GM12878 (cell line): ENCODE results near the gene HAVCR1. TPM values are rescaled to one million over a fixed set of nuclear protein-coding genes. Genes with fewer than 3 reads are reported as not detected.

Experiments used
- ATAC-seq: fragments of 200-7000 bp; cut with Tn5 transposase; 3 replicates; pipeline ENCODE4 v1.9.1; 2020; ENCODE audit warnings: mild to moderate bottlenecking, moderate library complexity
- BruUV-seq: library from RNA; stranded (reverse); fragments of 400-500 nt; replicated peaks from 2 replicates; lab custom pipeline; 2021; lab: Mats Ljungman, UMichigan
- CTCF ChIA-PET: fragments of 300-600 bp; sonication (Branson Sonifier 250); formaldehyde crosslinking; extraction: SDS; loops from one replicate; lab custom pipeline; 2021; ENCODE audit warnings: inconsistent platforms; lab: Yijun Ruan, JAX
- POLR2A ChIA-PET: fragments of 350-600 bp; formaldehyde crosslinking; extraction: SDS; loops from one replicate; lab custom pipeline; 2021; ENCODE audit warnings: inconsistent platforms; lab: Charles Lee
- RAD21 ChIA-PET: fragments of 300-600 bp; sonication (Branson Sonifier 250); formaldehyde crosslinking; loops from one replicate; lab custom pipeline; 2023; ENCODE audit warnings: antibody characterized with exemption; ENCODE audit not compliant: unreplicated experiment; lab: Charles Lee
- SMC1A ChIA-PET: fragments of 300-600 bp; sonication (Branson Sonifier 250); formaldehyde crosslinking; loops from one replicate; lab custom pipeline; 2023; ENCODE audit not compliant: unreplicated experiment, uncharacterized antibody; lab: Charles Lee
- DNase-seq: peaks from one replicate; pipeline ENCODE4 v3.0.0-alpha.2; 2011; ENCODE audit warnings: low read depth, low spot score
- FAIRE-seq: peaks from 3 replicates; lab custom pipeline; 2011; peaks lifted over from hg19 to GRCh38; lab: Jason Lieb, UNC
- H2AFZ ChIP-seq: 2 replicates; pipeline ENCODE4 v1.6.0; 2011; ENCODE audit warnings: low read depth, low read length, control low read depth; ENCODE audit not compliant: control insufficient read depth
- H3K27ac ChIP-seq: 2 replicates; pipeline ENCODE4 v1.5.1; 2011; ENCODE audit warnings: control low read depth; ENCODE audit not compliant: control insufficient read depth, insufficient read depth
- H3K27me3 ChIP-seq, 2 experiments: replicated peaks in 1 of 2; 2 replicates each; pipeline versions ENCODE4 v1.6.0 to v1.6.1; 2011; ENCODE audit warnings: low read length in 1 of 2; ENCODE audit not compliant: control insufficient read depth in 2 of 2, insufficient read depth in 2 of 2
- H3K36me3 ChIP-seq, 2 experiments: 2 replicates each; pipeline ENCODE4 v1.5.1; 2011; ENCODE audit warnings: low read length in 1 of 2; ENCODE audit not compliant: control insufficient read depth in 2 of 2, insufficient read depth in 2 of 2
- H3K4me1 ChIP-seq: 2 replicates; pipeline ENCODE4 v1.6.1; 2011; ENCODE audit warnings: mild to moderate bottlenecking, low read length, moderate library complexity, mixed read lengths; ENCODE audit not compliant: control insufficient read depth, insufficient read depth
- H3K4me2 ChIP-seq: 2 replicates; pipeline ENCODE4 v1.6.0; 2011; ENCODE audit warnings: control low read depth; ENCODE audit not compliant: control insufficient read depth, insufficient read depth
- H3K4me3 ChIP-seq: fragments of 200-600 bp; sonication (generic); 2 replicates; pipeline ENCODE4 v1.5.1; 2016
- H3K79me2 ChIP-seq: 2 replicates; pipeline ENCODE4 v1.6.0; 2011; ENCODE audit warnings: low read length; ENCODE audit not compliant: control insufficient read depth, insufficient read depth
- H3K9ac ChIP-seq: 2 replicates; pipeline ENCODE4 v1.8.0; 2011; ENCODE audit warnings: low read length, control low read depth, mixed read lengths; ENCODE audit not compliant: control insufficient read depth, insufficient read depth
- H3K9me3 ChIP-seq: replicated peaks from 3 replicates; pipeline ENCODE4 v1.5.1; 2011; ENCODE audit warnings: mild to moderate bottlenecking, low read length; ENCODE audit not compliant: control insufficient read depth, insufficient read depth
- H4K20me1 ChIP-seq: 2 replicates; pipeline ENCODE4 v1.6.0; 2011; ENCODE audit not compliant: control insufficient read depth, insufficient read depth
- KAT2A ChIP-seq: conservative IDR thresholded peaks from 2 replicates; pipeline ENCODE4 v1.6.1; 2011; ENCODE audit warnings: low read depth, low read length; ENCODE audit not compliant: control insufficient read depth
- SP1 ChIP-seq: IDR thresholded peaks from one replicate; pipeline ENCODE4 v1.6.1; 2011; ENCODE audit warnings: low read depth, low read length
- ZNF24 ChIP-seq: fragments of 450-650 bp; IDR thresholded peaks from 2 replicates; pipeline ENCODE4 v1.6.1; 2017; ENCODE audit warnings: antibody characterized with exemption, mild to moderate bottlenecking
- WGBS: methylation state at CpG from one replicate; pipeline ENCODE4 v1.1.6; 2016; ENCODE audit warnings: low lambda C conversion rate; ENCODE audit not compliant: insufficient replicate concordance, insufficient coverage; ENCODE audit errors: missing lambda C conversion rate; 5-methylcytosine and 5-hydroxymethylcytosine counted together
- in situ Hi-C: fragments of 300-500 bp; cut with MboI; formaldehyde crosslinking; loops from 9 replicates; pipeline ENCODE4 v1.14.3; 2018; ENCODE audit warnings: mixed read lengths
- intact Hi-C: fragments of 100-400 bp; cut with micrococcal nuclease; formaldehyde crosslinking; loops from one replicate; pipeline ENCODE4 v1.14.2; 2022; ENCODE audit not compliant: unreplicated experiment
- polyA plus RNA-seq, 11 experiments: library from polyadenylated mRNA; depleted of rRNA in 4 of 11; unstranded in 6 of 11; stranded (reverse) in 5 of 11; fragments of >200 nt; fragmentation: Nextera tagmentation in 4 of 11; fragmentation: Illumina TruSeq in 1 of 11; extraction: Ambion mirVana in 4 of 11; extraction: Trizol in 1 of 11; gene quantifications; 1 replicate in 1 of 11; 2 replicates in 10 of 11; pipeline versions ENCODE4 v1.2.1 to v1.2.3, GENCODE V29; 2011 to 2016; ENCODE audit warnings: inconsistent platforms in 2 of 11, missing spikeins in 2 of 11, low read depth in 1 of 11
- total RNA-seq, 4 experiments: library from RNA; depleted of rRNA in 3 of 4; stranded (reverse); fragments of >200 nt in 3 of 4; fragmentation: Illumina TruSeq in 1 of 4; extraction: Trizol in 1 of 4; gene quantifications; 2 replicates each; pipeline versions ENCODE4 v1.2.1 to v1.2.3, GENCODE V29; 2013 to 2021
- TF ChIP-seq, protein P1 (sequence below): IDR thresholded peaks from 2 replicates; pipeline ENCODE4 v1.6.1; 2012; ENCODE audit warnings: improper control_type of control experiment, low read depth, low read length; ENCODE audit not compliant: insufficient replicate concordance
- TF ChIP-seq, protein P2 (sequence below): fragments of 450-650 bp; IDR thresholded peaks from 2 replicates; pipeline ENCODE4 v1.6.1; 2017; ENCODE audit warnings: antibody characterized with exemption, mild to moderate bottlenecking, moderate library complexity

HAVCR1 gene
- total and polyA plus RNA-seq, 10 of the 15 experiments (the other 5 are each of a cell fraction or from before 2014, with no cell fraction given), result 0.08 to 0.45 TPM; not detected in 8

DNA sequence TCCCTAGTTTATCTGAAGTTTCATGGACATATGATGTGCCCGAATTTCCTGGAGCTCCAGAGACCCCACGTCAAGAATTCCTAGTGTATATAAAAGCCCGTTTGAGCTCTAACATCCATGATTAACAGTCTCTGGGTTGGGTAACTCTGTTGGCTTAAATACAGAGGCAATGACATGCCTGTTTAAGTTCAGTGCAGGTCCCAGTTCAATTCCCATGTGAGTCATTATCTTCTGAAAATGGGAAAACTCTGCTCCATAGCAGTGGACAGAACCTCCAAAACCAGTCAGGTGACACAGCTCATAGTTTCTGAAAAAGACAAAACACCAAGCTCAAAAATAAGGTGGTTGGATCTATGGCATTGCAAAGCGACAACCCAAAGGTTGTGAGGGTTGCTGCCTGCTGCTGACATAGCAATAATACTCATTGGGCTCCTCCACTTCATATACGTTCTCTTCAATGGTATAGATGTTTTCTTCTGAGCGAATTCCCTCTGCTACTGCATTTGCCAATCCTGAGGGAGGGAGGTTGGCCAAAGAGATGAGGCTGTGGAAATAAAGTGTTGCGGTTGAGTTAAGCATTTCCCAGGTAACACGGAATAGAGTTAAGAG, 27.9 kb upstream of the HAVCR1 start:
- H3K79me2 ChIP-seq, result no peaks in the 10 kb centered on the region
- POLR2A ChIA-PET, result no interaction called here
- no peak overlapping the region for H2AFZ ChIP-seq
- DNase-seq (no peak), ATAC-seq (no peak), FAIRE-seq (no peak)
- intact Hi-C loops, result no loop called here
- H3K27ac ChIP-seq, result no peak overlapping the region
- H3K4me3 ChIP-seq, result no peak overlapping the region
- RAD21 ChIA-PET, result no interaction called here
- no peak overlapping the region for H3K4me2 ChIP-seq
- H3K36me3 ChIP-seq, result no peaks in the 10 kb centered on the region; a peak in 1 of 4 replicates
- no TSS peak for BruUV-seq
- in situ Hi-C loops, result no loop called here
- H3K4me1 ChIP-seq, result peaks cover 7% of the 10 kb centered on the region
- H3K9me3 ChIP-seq, result no peaks in the 10 kb centered on the region; the same call in 2 of the 3 replicates
- no peaks in the 10 kb centered on the region for H4K20me1 ChIP-seq
- CTCF ChIA-PET, result interaction anchor here (0.9 to 1.2 kb wide), 2 partner anchors 16 to 46 kb away, joined by 3 read pairs; no protein-coding TSS in a partner anchor
- H3K9ac ChIP-seq, result no peak overlapping the region
- WGBS, result 62% methylated on average over 8 of the region's 8 CpGs
- no peaks in the 10 kb centered on the region for H3K27me3 ChIP-seq
- SMC1A ChIA-PET, result interaction anchor here (0.8 to 2.2 kb wide), 3 partner anchors 9 to 45 kb away, joined by 3 to 6 read pairs (median 5); no protein-coding TSS in a partner anchor
- TF ChIP-seq SP1 (no peak), KAT2A (no peak), ZNF24 (no peak)
- TF ChIP-seq, protein P1, sequence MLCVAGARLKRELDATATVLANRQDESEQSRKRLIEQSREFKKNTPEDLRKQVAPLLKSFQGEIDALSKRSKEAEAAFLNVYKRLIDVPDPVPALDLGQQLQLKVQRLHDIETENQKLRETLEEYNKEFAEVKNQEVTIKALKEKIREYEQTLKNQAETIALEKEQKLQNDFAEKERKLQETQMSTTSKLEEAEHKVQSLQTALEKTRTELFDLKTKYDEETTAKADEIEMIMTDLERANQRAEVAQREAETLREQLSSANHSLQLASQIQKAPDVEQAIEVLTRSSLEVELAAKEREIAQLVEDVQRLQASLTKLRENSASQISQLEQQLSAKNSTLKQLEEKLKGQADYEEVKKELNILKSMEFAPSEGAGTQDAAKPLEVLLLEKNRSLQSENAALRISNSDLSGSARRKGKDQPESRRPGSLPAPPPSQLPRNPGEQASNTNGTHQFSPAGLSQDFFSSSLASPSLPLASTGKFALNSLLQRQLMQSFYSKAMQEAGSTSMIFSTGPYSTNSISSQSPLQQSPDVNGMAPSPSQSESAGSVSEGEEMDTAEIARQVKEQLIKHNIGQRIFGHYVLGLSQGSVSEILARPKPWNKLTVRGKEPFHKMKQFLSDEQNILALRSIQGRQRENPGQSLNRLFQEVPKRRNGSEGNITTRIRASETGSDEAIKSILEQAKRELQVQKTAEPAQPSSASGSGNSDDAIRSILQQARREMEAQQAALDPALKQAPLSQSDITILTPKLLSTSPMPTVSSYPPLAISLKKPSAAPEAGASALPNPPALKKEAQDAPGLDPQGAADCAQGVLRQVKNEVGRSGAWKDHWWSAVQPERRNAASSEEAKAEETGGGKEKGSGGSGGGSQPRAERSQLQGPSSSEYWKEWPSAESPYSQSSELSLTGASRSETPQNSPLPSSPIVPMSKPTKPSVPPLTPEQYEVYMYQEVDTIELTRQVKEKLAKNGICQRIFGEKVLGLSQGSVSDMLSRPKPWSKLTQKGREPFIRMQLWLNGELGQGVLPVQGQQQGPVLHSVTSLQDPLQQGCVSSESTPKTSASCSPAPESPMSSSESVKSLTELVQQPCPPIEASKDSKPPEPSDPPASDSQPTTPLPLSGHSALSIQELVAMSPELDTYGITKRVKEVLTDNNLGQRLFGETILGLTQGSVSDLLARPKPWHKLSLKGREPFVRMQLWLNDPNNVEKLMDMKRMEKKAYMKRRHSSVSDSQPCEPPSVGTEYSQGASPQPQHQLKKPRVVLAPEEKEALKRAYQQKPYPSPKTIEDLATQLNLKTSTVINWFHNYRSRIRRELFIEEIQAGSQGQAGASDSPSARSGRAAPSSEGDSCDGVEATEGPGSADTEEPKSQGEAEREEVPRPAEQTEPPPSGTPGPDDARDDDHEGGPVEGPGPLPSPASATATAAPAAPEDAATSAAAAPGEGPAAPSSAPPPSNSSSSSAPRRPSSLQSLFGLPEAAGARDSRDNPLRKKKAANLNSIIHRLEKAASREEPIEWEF, result no peak
- TF ChIP-seq, protein P2, sequence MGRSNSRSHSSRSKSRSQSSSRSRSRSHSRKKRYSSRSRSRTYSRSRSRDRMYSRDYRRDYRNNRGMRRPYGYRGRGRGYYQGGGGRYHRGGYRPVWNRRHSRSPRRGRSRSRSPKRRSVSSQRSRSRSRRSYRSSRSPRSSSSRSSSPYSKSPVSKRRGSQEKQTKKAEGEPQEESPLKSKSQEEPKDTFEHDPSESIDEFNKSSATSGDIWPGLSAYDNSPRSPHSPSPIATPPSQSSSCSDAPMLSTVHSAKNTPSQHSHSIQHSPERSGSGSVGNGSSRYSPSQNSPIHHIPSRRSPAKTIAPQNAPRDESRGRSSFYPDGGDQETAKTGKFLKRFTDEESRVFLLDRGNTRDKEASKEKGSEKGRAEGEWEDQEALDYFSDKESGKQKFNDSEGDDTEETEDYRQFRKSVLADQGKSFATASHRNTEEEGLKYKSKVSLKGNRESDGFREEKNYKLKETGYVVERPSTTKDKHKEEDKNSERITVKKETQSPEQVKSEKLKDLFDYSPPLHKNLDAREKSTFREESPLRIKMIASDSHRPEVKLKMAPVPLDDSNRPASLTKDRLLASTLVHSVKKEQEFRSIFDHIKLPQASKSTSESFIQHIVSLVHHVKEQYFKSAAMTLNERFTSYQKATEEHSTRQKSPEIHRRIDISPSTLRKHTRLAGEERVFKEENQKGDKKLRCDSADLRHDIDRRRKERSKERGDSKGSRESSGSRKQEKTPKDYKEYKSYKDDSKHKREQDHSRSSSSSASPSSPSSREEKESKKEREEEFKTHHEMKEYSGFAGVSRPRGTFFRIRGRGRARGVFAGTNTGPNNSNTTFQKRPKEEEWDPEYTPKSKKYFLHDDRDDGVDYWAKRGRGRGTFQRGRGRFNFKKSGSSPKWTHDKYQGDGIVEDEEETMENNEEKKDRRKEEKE, result no peak
